Cardiac muscle cell (in vitro differentiated cells and primary cell): ENCODE data around the gene TOMM6. TPM values are rescaled to one million over a fixed set of nuclear protein-coding genes. Genes with fewer than 3 reads are reported as not detected.

Source experiments
- DNase-seq, 2 donors: peaks; one replicate each; pipeline versions ENCODE4 v3.0.0 to v3.0.0-alpha.2; 2010 to 2017; ENCODE audit warnings: low read depth in 1 of 2, low spot score in 1 of 2
- H3K27ac ChIP-seq: fragments of 200-600 bp; sonication (generic); 2 replicates; pipeline ENCODE4 v1.5.1; 2016
- H3K27me3 ChIP-seq: fragments of 200-600 bp; sonication (generic); 2 replicates; pipeline ENCODE4 v1.6.0; 2016; ENCODE audit warnings: control low read depth
- H3K36me3 ChIP-seq: fragments of 200-600 bp; sonication (generic); 2 replicates; pipeline ENCODE4 v1.5.1; 2016; ENCODE audit warnings: control low read depth
- H3K4me1 ChIP-seq: fragments of 200-600 bp; sonication (generic); 2 replicates; pipeline ENCODE4 v1.8.1; 2017; ENCODE audit warnings: low read depth, mild to moderate bottlenecking, mixed run types
- H3K4me3 ChIP-seq: fragments of 200-600 bp; sonication (generic); 2 replicates; pipeline ENCODE4 v1.5.1; 2016; ENCODE audit warnings: mild to moderate bottlenecking
- H3K9me3 ChIP-seq: fragments of 200-600 bp; sonication (generic); 2 replicates; pipeline ENCODE4 v1.5.1; 2017; ENCODE audit warnings: low read depth, mild to moderate bottlenecking, control low read depth
- CTCF ChIP-seq: IDR thresholded peaks from 2 replicates; pipeline ENCODE4 v1.5.1; 2012; ENCODE audit warnings: low read depth, mild to moderate bottlenecking, low read length
- polyA plus RNA-seq: library from polyadenylated mRNA; unstranded; fragments of >200 nt; fragmentation: Nextera tagmentation; extraction: Ambion mirVana; gene quantifications from 2 replicates; pipeline ENCODE4 v1.2.1, GENCODE V29; 2016
- total RNA-seq: library from RNA; depleted of rRNA; stranded (reverse); fragments of >200 nt; gene quantifications from 2 replicates; pipeline ENCODE4 v1.2.3, GENCODE V29; 2016

TOMM6 gene
- total and polyA plus RNA-seq, 2 experiments from 2014 or later = 113 to 232 TPM

DNA sequence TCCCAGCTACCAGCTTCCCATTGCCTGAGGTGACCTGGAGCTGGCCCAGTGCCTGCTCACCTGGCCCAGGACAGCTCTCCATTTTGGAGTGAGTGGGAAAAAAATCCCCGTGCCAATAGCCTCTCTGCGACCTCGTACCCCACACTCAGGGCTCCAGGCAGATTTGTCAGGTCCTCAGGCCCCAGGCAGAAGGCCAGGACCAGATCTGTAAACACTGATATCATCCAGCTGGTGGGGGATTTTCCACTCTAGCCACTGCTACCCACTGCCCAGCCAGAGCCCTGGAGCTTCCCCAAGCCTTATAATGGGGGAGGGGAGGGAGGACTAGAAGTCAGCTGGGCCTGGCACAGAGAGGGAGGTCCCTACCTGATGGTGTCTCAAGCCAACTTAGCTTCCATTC is 39.0 kb upstream of the TOMM6 start:
- DNase-seq = no peak
- Histone ChIP-seq H3K9me3 (no peaks in the 10 kb centered on the region), H3K36me3 (no peaks in the 10 kb centered on the region), H3K4me1 (no peaks in the 10 kb centered on the region), H3K27ac (no peak overlapping the region), H3K27me3 (no peaks in the 10 kb centered on the region), H3K4me3 (no peak overlapping the region)
- TF ChIP-seq CTCF = no peak

GRCh38 chr6:41750374-41750773 is 37.1 kb upstream of the TOMM6 start:
- DNase-seq = no peak
- H3K36me3 ChIP-seq = no peaks in the 10 kb centered on the region
- H3K9me3 ChIP-seq = no peaks in the 10 kb centered on the region
- no peaks in the 10 kb centered on the region for H3K4me1 ChIP-seq
- H3K27me3 ChIP-seq = no peaks in the 10 kb centered on the region
- H3K27ac ChIP-seq = no peak overlapping the region
- no peak for TF ChIP-seq CTCF
- no peak overlapping the region for H3K4me3 ChIP-seq

DNA sequence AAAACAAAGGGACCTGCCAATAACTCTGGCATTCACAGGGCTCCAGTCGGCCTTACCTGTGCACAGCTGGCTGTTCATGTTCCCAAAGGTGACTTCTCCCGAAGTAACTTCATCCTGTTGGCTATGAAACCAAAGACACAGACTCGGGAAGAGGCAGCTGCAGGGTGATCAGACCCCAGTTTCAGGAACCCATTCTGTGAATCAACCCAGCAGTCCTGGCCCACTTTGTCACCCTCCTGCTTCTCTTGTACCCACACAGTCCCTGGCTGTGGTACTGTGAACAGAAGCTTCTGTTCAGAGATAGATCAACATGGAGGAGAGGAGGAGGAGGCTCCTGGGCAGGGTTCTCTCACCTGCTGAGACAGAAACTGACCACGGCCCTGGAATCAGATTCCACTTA is 31.6 kb upstream of the TOMM6 start:
- DNase-seq = no peak

GRCh38 chr6:41756354-41756753 is 31.1 kb upstream of the TOMM6 start:
- Histone ChIP-seq H3K9me3 (no peaks in the 10 kb centered on the region), H3K4me3 (no peak overlapping the region), H3K27ac (no peak overlapping the region), H3K36me3 (no peaks in the 10 kb centered on the region), H3K4me1 (no peaks in the 10 kb centered on the region), H3K27me3 (no peaks in the 10 kb centered on the region)
- TF ChIP-seq CTCF = no peak
- no peak for DNase-seq

More for the DNA sequence above, 31.6 kb upstream of the TOMM6 start:
- H3K4me3 ChIP-seq = no peak overlapping the region
- H3K4me1 ChIP-seq = no peaks in the 10 kb centered on the region
- H3K27ac ChIP-seq = no peak overlapping the region
- H3K9me3 ChIP-seq = no peaks in the 10 kb centered on the region
- H3K36me3 ChIP-seq = no peaks in the 10 kb centered on the region
- H3K27me3 ChIP-seq = no peaks in the 10 kb centered on the region
- TF ChIP-seq CTCF = no peak

GRCh38 chr6:41757271-41757670 is 30.2 kb upstream of the TOMM6 start:
- no peaks in the 10 kb centered on the region for H3K4me1 ChIP-seq
- DNase-seq = no peak
- no peaks in the 10 kb centered on the region for H3K27me3 ChIP-seq

More at GRCh38 chr6:41757271-41757670, 30.2 kb upstream of the TOMM6 start:
- H3K27ac ChIP-seq = no peak overlapping the region
- no peak for TF ChIP-seq CTCF
- no peak overlapping the region for H3K4me3 ChIP-seq
- no peaks in the 10 kb centered on the region for H3K36me3 ChIP-seq
- no peaks in the 10 kb centered on the region for H3K9me3 ChIP-seq
